Uterus (tissue), 2 donors: Measurements from ENCODE around the gene IBSP.

ENCODE experiments used
- CTCF ChIP-seq, 4 experiments: fragments of 200-600 bp in 2 of 4; fragments of 450-650 bp in 2 of 4; sonication (generic) in 2 of 4; IDR thresholded peaks; one replicate each; pipeline ENCODE4 v1.5.1; 2016 to 2019; ENCODE audit warnings: antibody characterized with exemption in 4 of 4, mild to moderate bottlenecking in 2 of 4, moderate library complexity in 1 of 4
- POLR2A ChIP-seq, 2 donors: fragments of 450-650 bp; IDR thresholded peaks; one replicate each; pipeline ENCODE4 v1.6.1; 2016; ENCODE audit warnings: antibody characterized with exemption in 2 of 2, mild to moderate bottlenecking in 1 of 2, moderate library complexity in 1 of 2

GRCh38 chr4:87802858-87803257 is 3.5 kb downstream of the IBSP start:
- no peak for TF ChIP-seq POLR2A (IDR thresholded peaks at IDR 0.05)
- TF ChIP-seq CTCF (IDR thresholded peaks at IDR 0.05) = no peak
